Liver (tissue), 9 donors: ENCODE measurements around the gene UBE2L5. TPM values are rescaled to one million over a fixed set of nuclear protein-coding genes. Genes with fewer than 3 reads are reported as not detected.
"Not testable (repeated sequence)": the region's sequence is repeated elsewhere in the genome, so short reads cannot be mapped to it uniquely, and the experiment has no call there.

Experiments
- DNase-seq: peaks from one replicate; pipeline ENCODE4 v3.0.0-alpha.2; 2017; ENCODE audit warnings: low spot score
- H3K27ac ChIP-seq, 2 donors: one replicate each; pipeline ENCODE4 v1.7.0; 2013; ENCODE audit warnings: inconsistent platforms in 2 of 2, low read length in 2 of 2, control low read depth in 1 of 2, low read depth in 1 of 2, mild to moderate bottlenecking in 1 of 2
- H3K27me3 ChIP-seq, 4 donors: one replicate each; pipeline versions ENCODE4 v1.6.1 to v1.7.0; 2013; ENCODE audit warnings: low read length in 3 of 4, inconsistent platforms in 1 of 4, mild to moderate bottlenecking in 1 of 4, moderate library complexity in 1 of 4; ENCODE audit not compliant: control insufficient read depth in 4 of 4, insufficient read depth in 4 of 4
- H3K36me3 ChIP-seq, 4 donors: one replicate each; pipeline versions ENCODE4 v1.6.1 to v1.7.0; 2013; ENCODE audit warnings: low read length in 3 of 4, mild to moderate bottlenecking in 3 of 4, low read depth in 1 of 4, moderate library complexity in 1 of 4; ENCODE audit not compliant: control insufficient read depth in 4 of 4, insufficient read depth in 3 of 4
- H3K4me1 ChIP-seq, 4 donors: one replicate each; pipeline versions ENCODE4 v1.6.1 to v1.7.0; 2013; ENCODE audit warnings: low read length in 3 of 4, mild to moderate bottlenecking in 3 of 4, moderate library complexity in 1 of 4; ENCODE audit not compliant: control insufficient read depth in 4 of 4, insufficient read depth in 4 of 4
- H3K4me3 ChIP-seq, 3 donors: one replicate each; pipeline versions ENCODE4 v1.6.1 to v1.7.0; 2013; ENCODE audit warnings: low read length in 3 of 3, control low read depth in 1 of 3, low read depth in 1 of 3, mild to moderate bottlenecking in 1 of 3
- H3K9ac ChIP-seq, 2 donors: one replicate each; pipeline ENCODE4 v1.7.0; 2013; ENCODE audit warnings: low read length in 2 of 2, mild to moderate bottlenecking in 2 of 2, moderate library complexity in 2 of 2, control low read depth in 1 of 2, low read depth in 1 of 2
- H3K9me3 ChIP-seq, 4 donors: one replicate each; pipeline versions ENCODE4 v1.6.1 to v1.7.0; 2013; ENCODE audit warnings: low read length in 3 of 4; ENCODE audit not compliant: control insufficient read depth in 4 of 4
- EGR1 ChIP-seq, 2 donors: IDR thresholded peaks; 2 replicates each; pipeline ENCODE4 v1.6.1; 2016 to 2018; ENCODE audit warnings: antibody characterized with exemption in 2 of 2, low read depth in 2 of 2
- FOXA1 ChIP-seq: IDR thresholded peaks from 2 replicates; pipeline ENCODE4 v1.6.1; 2016; ENCODE audit warnings: antibody characterized with exemption
- FOXA2 ChIP-seq: IDR thresholded peaks from 2 replicates; pipeline ENCODE4 v1.6.1; 2016; ENCODE audit warnings: antibody characterized with exemption
- GABPA ChIP-seq, 2 donors: IDR thresholded peaks in 1 of 2; conservative IDR thresholded peaks in 1 of 2; 2 replicates each; pipeline ENCODE4 v1.6.1; 2016; ENCODE audit warnings: antibody characterized with exemption in 2 of 2, mild to moderate bottlenecking in 1 of 2, moderate library complexity in 1 of 2
- HNF4A ChIP-seq, 2 donors: conservative IDR thresholded peaks; 2 replicates each; pipeline ENCODE4 v1.6.1; 2016; ENCODE audit warnings: antibody characterized with exemption in 2 of 2, mild to moderate bottlenecking in 2 of 2
- HNF4G ChIP-seq: IDR thresholded peaks from 2 replicates; pipeline ENCODE4 v1.6.1; 2016; ENCODE audit warnings: antibody characterized with exemption
- JUND ChIP-seq, 2 donors: IDR thresholded peaks; 2 replicates each; pipeline ENCODE4 v1.6.1; 2016; ENCODE audit warnings: antibody characterized with exemption in 2 of 2
- NR2F2 ChIP-seq: IDR thresholded peaks from 2 replicates; pipeline ENCODE4 v1.6.1; 2016; ENCODE audit warnings: antibody characterized with exemption
- RAD21 ChIP-seq, 2 donors: IDR thresholded peaks; 2 replicates each; pipeline ENCODE4 v1.6.1; 2016; ENCODE audit warnings: antibody characterized with exemption in 2 of 2, mild to moderate bottlenecking in 2 of 2
- RXRA ChIP-seq, 2 donors: IDR thresholded peaks; 2 replicates each; pipeline ENCODE4 v1.6.1; 2017 to 2018; ENCODE audit warnings: antibody characterized with exemption in 2 of 2, mild to moderate bottlenecking in 1 of 2
- SP1 ChIP-seq: IDR thresholded peaks from 2 replicates; pipeline ENCODE4 v1.6.1; 2018; ENCODE audit warnings: antibody characterized with exemption, mild to moderate bottlenecking
- TAF1 ChIP-seq: conservative IDR thresholded peaks from 2 replicates; pipeline ENCODE4 v1.6.1; 2016; ENCODE audit warnings: antibody characterized with exemption, mild to moderate bottlenecking
- YY1 ChIP-seq: IDR thresholded peaks from 2 replicates; pipeline ENCODE4 v1.6.1; 2016; ENCODE audit warnings: antibody characterized with exemption, mild to moderate bottlenecking
- WGBS: extraction: QIAGEN DNeasy Blood & Tissue Kit; methylation state at CpG from one replicate; pipeline ENCODE4 v1.1.7; 2013; 5-methylcytosine and 5-hydroxymethylcytosine counted together
- polyA plus RNA-seq, 2 donors: library from polyadenylated mRNA; stranded (reverse) in 1 of 2; unstranded in 1 of 2; fragments of 200-250 nt in 1 of 2; fragments of >200 nt in 1 of 2; fragmentation: Nextera tagmentation in 1 of 2; extraction: Ambion mirVana in 1 of 2; gene quantifications; one replicate each; pipeline versions ENCODE4 v1.2.1 to v1.2.3, GENCODE V29; 2013 to 2015
- total RNA-seq, 2 donors: library from RNA; depleted of rRNA; stranded (reverse); fragments of >200 nt; gene quantifications; one replicate each; pipeline ENCODE4 v1.2.3, GENCODE V29; 2014
- TF ChIP-seq, protein P1 (sequence below): IDR thresholded peaks from 2 replicates; pipeline ENCODE4 v1.6.1; 2016; ENCODE audit warnings: antibody characterized with exemption
- TF ChIP-seq, protein P2 (sequence below): IDR thresholded peaks from 2 replicates; pipeline ENCODE4 v1.6.1; 2016; ENCODE audit warnings: antibody characterized with exemption
- TF ChIP-seq, protein P3 (sequence below): IDR thresholded peaks from 2 replicates; pipeline ENCODE4 v1.6.1; 2016; ENCODE audit warnings: antibody characterized with exemption, mild to moderate bottlenecking
- TF ChIP-seq, protein P4 (sequence below): IDR thresholded peaks from 2 replicates; pipeline ENCODE4 v1.6.1; 2016; ENCODE audit warnings: antibody characterized with exemption
- TF ChIP-seq, protein P5 (sequence below): fragments of 150-350 bp; IDR thresholded peaks from 2 replicates; pipeline ENCODE4 v1.5.1; 2017; ENCODE audit warnings: improper control_type of control experiment, low read depth, low read length; ENCODE audit not compliant: missing input control
- donor health status: healthy.
- donor health status: healthy.
- donor health status: healthy.
- donor health status: healthy.
- donor health status: healthy.

The UBE2L5 gene
- total and polyA plus RNA-seq, 4 donors: 0.10 TPM; not detected in 3

DNA sequence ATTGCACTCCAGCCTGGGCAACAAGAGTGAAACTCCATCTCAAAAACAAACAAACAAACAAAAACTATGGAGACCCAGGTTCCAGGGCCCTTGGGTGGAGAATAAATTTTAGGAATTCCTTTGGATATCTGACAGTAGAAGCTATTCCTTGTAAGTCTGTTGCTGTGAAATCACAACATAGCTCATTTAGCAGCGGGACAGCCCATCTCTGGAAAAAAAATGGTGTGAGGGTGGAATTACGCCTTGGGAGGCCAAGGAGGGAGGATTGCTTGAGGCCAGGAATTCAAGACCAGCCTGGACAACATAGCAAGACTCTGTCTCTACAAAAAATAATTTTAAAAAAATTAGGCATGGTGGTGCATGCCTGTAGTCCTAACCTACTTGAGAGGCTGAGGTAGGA, 27.8 kb downstream of the UBE2L5 start:
- 98% methylated on average over 2 of the region's 2 CpGs for WGBS
- no peaks in the 10 kb centered on the region for H3K27me3 ChIP-seq
- peaks cover 0 to 5% (median 2%) of the 10 kb centered on the region in 4 donors for H3K4me1 ChIP-seq
- TF ChIP-seq, protein P1, sequence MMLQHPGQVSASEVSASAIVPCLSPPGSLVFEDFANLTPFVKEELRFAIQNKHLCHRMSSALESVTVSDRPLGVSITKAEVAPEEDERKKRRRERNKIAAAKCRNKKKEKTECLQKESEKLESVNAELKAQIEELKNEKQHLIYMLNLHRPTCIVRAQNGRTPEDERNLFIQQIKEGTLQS: no peak
- TF ChIP-seq FOXA2 (no peak), HNF4G (no peak), SP1 (no peak), HNF4A (conservative IDR thresholded peaks at IDR 0.05) (no peak), GABPA (IDR thresholded peaks at IDR 0.05 in 1 of 2, conservative IDR thresholded peaks at IDR 0.05 in 1 of 2) (no peak), JUND (IDR thresholded peaks at IDR 0.05) (no peak), RAD21 (IDR thresholded peaks at IDR 0.05) (no peak), EGR1 (IDR thresholded peaks at IDR 0.05; ENCODE audit: low read depth in 2 of 2) (no peak), FOXA1 (no peak), NR2F2 (no peak), YY1 (no peak), RXRA (IDR thresholded peaks at IDR 0.05) (no peak), TAF1 (no peak)
- TF ChIP-seq, protein P2, sequence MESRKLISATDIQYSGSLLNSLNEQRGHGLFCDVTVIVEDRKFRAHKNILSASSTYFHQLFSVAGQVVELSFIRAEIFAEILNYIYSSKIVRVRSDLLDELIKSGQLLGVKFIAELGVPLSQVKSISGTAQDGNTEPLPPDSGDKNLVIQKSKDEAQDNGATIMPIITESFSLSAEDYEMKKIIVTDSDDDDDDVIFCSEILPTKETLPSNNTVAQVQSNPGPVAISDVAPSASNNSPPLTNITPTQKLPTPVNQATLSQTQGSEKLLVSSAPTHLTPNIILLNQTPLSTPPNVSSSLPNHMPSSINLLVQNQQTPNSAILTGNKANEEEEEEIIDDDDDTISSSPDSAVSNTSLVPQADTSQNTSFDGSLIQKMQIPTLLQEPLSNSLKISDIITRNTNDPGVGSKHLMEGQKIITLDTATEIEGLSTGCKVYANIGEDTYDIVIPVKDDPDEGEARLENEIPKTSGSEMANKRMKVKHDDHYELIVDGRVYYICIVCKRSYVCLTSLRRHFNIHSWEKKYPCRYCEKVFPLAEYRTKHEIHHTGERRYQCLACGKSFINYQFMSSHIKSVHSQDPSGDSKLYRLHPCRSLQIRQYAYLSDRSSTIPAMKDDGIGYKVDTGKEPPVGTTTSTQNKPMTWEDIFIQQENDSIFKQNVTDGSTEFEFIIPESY: no peak
- TF ChIP-seq, protein P3, sequence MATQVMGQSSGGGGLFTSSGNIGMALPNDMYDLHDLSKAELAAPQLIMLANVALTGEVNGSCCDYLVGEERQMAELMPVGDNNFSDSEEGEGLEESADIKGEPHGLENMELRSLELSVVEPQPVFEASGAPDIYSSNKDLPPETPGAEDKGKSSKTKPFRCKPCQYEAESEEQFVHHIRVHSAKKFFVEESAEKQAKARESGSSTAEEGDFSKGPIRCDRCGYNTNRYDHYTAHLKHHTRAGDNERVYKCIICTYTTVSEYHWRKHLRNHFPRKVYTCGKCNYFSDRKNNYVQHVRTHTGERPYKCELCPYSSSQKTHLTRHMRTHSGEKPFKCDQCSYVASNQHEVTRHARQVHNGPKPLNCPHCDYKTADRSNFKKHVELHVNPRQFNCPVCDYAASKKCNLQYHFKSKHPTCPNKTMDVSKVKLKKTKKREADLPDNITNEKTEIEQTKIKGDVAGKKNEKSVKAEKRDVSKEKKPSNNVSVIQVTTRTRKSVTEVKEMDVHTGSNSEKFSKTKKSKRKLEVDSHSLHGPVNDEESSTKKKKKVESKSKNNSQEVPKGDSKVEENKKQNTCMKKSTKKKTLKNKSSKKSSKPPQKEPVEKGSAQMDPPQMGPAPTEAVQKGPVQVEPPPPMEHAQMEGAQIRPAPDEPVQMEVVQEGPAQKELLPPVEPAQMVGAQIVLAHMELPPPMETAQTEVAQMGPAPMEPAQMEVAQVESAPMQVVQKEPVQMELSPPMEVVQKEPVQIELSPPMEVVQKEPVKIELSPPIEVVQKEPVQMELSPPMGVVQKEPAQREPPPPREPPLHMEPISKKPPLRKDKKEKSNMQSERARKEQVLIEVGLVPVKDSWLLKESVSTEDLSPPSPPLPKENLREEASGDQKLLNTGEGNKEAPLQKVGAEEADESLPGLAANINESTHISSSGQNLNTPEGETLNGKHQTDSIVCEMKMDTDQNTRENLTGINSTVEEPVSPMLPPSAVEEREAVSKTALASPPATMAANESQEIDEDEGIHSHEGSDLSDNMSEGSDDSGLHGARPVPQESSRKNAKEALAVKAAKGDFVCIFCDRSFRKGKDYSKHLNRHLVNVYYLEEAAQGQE: no peak
- TF ChIP-seq, protein P4, sequence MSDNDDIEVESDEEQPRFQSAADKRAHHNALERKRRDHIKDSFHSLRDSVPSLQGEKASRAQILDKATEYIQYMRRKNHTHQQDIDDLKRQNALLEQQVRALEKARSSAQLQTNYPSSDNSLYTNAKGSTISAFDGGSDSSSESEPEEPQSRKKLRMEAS: no peak
- TF ChIP-seq, protein P5, sequence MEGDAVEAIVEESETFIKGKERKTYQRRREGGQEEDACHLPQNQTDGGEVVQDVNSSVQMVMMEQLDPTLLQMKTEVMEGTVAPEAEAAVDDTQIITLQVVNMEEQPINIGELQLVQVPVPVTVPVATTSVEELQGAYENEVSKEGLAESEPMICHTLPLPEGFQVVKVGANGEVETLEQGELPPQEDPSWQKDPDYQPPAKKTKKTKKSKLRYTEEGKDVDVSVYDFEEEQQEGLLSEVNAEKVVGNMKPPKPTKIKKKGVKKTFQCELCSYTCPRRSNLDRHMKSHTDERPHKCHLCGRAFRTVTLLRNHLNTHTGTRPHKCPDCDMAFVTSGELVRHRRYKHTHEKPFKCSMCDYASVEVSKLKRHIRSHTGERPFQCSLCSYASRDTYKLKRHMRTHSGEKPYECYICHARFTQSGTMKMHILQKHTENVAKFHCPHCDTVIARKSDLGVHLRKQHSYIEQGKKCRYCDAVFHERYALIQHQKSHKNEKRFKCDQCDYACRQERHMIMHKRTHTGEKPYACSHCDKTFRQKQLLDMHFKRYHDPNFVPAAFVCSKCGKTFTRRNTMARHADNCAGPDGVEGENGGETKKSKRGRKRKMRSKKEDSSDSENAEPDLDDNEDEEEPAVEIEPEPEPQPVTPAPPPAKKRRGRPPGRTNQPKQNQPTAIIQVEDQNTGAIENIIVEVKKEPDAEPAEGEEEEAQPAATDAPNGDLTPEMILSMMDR: no peak
- no peak overlapping the region for H3K4me3 ChIP-seq
- no peak overlapping the region for H3K27ac ChIP-seq
- no peak overlapping the region for H3K9ac ChIP-seq
- no peaks in the 10 kb centered on the region for H3K36me3 ChIP-seq
- H3K9me3 ChIP-seq: no peaks in the 10 kb centered on the region
- DNase-seq: no peak

DNA sequence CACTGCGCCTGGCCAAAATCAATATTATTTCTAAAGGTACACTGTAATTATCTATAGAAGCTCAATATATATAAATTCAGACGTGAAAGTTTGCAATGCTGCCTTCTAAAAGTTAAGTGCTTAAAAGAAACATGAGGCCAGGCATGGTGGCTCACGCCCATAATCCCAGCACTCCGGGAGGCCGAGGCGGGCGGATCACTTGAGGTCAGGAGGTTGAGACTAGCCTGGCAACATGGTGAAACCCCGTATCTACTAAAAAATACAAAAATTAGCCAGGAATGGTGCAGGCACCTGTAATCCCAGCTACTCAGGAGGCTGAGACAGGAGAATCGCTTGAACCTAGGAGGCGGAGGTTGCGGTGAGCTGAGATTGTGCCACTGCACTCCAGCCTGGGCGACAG, 29.2 kb downstream of the UBE2L5 start:
- H3K36me3 ChIP-seq, H3K4me1 ChIP-seq, H3K9ac ChIP-seq, H3K4me3 ChIP-seq, DNase-seq, H3K27ac ChIP-seq, H3K9me3 ChIP-seq, H3K27me3 ChIP-seq: not testable (repeated sequence)
- 97% methylated on average over 12 of the region's 12 CpGs for WGBS
